ENCODE measurements around the gene PATJ.
"Not testable (repeated sequence)": the region's sequence is repeated elsewhere in the genome, so short reads cannot be mapped to it uniquely, and the experiment has no call there.

PATJ gene

GRCh38 chr1:61842036-61842435 lies 99.8 kb downstream of the PATJ start:
- Histone ChIP-seq H3K27ac (no peak overlapping the region), H3K4me3 (ENCODE audit: low read depth in 1 of 2, low read length in 1 of 2) (no peak overlapping the region), H3K4me1 (ENCODE audit: control insufficient read depth in 1 of 2, insufficient read depth in 1 of 2, low read depth in 1 of 2, low read length in 1 of 2) (no peaks in the 10 kb centered on the region), H3K9me3 (no peaks in the 10 kb centered on the region), H3K36me3 (no peaks in the 10 kb centered on the region), H3K27me3 (no peaks in the 10 kb centered on the region)
- TF ChIP-seq CTCF (IDR thresholded peaks at IDR 0.05) = no peak

- Histone ChIP-seq H3K27me3 (no peaks in the 10 kb centered on the region), H3K27ac (no peak overlapping the region), H3K4me3 (ENCODE audit: low read depth in 1 of 2, low read length in 1 of 2) (no peak overlapping the region), H3K9me3 (no peaks in the 10 kb centered on the region), H3K4me1 (ENCODE audit: control insufficient read depth in 1 of 2, insufficient read depth in 1 of 2, low read depth in 1 of 2, low read length in 1 of 2) (no peaks in the 10 kb centered on the region), H3K36me3 (no peaks in the 10 kb centered on the region)
- TF ChIP-seq CTCF (IDR thresholded peaks at IDR 0.05) = no peak
Observed at GRCh38 chr1:61842863-61843514, 100.7 kb downstream of the PATJ start.

- Histone ChIP-seq H3K36me3 (no peaks in the 10 kb centered on the region), H3K4me3 (ENCODE audit: low read depth in 1 of 2, low read length in 1 of 2) (no peak overlapping the region), H3K27me3 (no peaks in the 10 kb centered on the region), H3K4me1 (ENCODE audit: control insufficient read depth in 1 of 2, insufficient read depth in 1 of 2, low read depth in 1 of 2, low read length in 1 of 2) (no peaks in the 10 kb centered on the region), H3K9me3 (no peaks in the 10 kb centered on the region), H3K27ac (no peak overlapping the region)
- TF ChIP-seq CTCF (IDR thresholded peaks at IDR 0.05) = no peak
Observed at GRCh38 chr1:61844006-61844405, 101.7 kb downstream of the PATJ start.

- H3K27ac ChIP-seq; H3K27me3 ChIP-seq; H3K9me3 ChIP-seq; H3K4me3 ChIP-seq (ENCODE audit: low read depth in 1 of 2, low read length in 1 of 2); H3K4me1 ChIP-seq (ENCODE audit: control insufficient read depth in 1 of 2, insufficient read depth in 1 of 2, low read depth in 1 of 2, low read length in 1 of 2); H3K36me3 ChIP-seq: not testable (repeated sequence)
Observed at GRCh38 chr1:61844664-61845063, 102.4 kb downstream of the PATJ start.

- Histone ChIP-seq H3K27me3 (no peaks in the 10 kb centered on the region), H3K4me3 (ENCODE audit: low read depth in 1 of 2, low read length in 1 of 2) (no peak overlapping the region), H3K9me3 (no peaks in the 10 kb centered on the region), H3K27ac (no peak overlapping the region), H3K36me3 (no peaks in the 10 kb centered on the region), H3K4me1 (ENCODE audit: control insufficient read depth in 1 of 2, insufficient read depth in 1 of 2, low read depth in 1 of 2, low read length in 1 of 2) (peaks cover 0 to 5% of the 10 kb centered on the region in 2 experiments)
- no peak for TF ChIP-seq CTCF (IDR thresholded peaks at IDR 0.05)
Observed at GRCh38 chr1:61851235-61851634, 109.0 kb downstream of the PATJ start.

- TF ChIP-seq CTCF (IDR thresholded peaks at IDR 0.05) = peak; percentile 33
- no peaks in the 10 kb centered on the region for H3K27me3 ChIP-seq
- no peaks in the 10 kb centered on the region for H3K36me3 ChIP-seq
- H3K4me1 ChIP-seq (ENCODE audit: control insufficient read depth in 1 of 2, insufficient read depth in 1 of 2, low read depth in 1 of 2, low read length in 1 of 2) = peaks cover 0 to 5% of the 10 kb centered on the region in 2 experiments
- H3K4me3 ChIP-seq (ENCODE audit: low read depth in 1 of 2, low read length in 1 of 2) = no peak overlapping the region
- no peak overlapping the region for H3K27ac ChIP-seq
- H3K9me3 ChIP-seq = no peaks in the 10 kb centered on the region
Observed at GRCh38 chr1:61851849-61852669, 109.8 kb downstream of the PATJ start.

All from neutrophil (primary cell).